ENCODE results near the gene CAMK2D.

Gene CAMK2D

DNA sequence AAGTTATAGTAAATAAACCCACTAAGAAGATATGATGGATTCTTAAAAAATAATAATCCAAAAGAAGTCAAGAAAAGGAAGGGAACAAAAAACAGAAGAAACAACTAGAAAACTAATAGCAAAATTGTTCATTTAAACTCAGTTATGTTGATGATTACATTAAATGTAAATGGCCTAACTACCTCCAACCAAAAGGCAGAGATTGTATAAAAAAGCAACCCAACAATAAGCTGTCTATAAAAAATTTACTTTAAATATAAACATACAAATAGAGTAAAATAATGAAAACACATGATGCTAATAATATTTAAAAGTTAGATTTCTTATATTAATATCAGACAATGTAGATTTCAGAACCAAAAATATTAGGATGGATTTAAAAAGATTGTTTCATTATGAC, 340.6 kb downstream of the CAMK2D start:
- TF ChIP-seq ISL1 (CRISPR knock-in tag; IDR thresholded peaks at IDR 0.05) (no peak), TCF4 (CRISPR knock-in tag; IDR thresholded peaks at IDR 0.05; ENCODE audit: borderline replicate concordance) (no peak), ZFP3 (CRISPR knock-in tag; IDR thresholded peaks at IDR 0.05) (no peak), ZNF8 (CRISPR knock-in tag; IDR thresholded peaks at IDR 0.05) (no peak), ZC3H10 (CRISPR knock-in tag; IDR thresholded peaks at IDR 0.05) (no peak), PPARA (CRISPR knock-in tag; IDR thresholded peaks at IDR 0.05; ENCODE audit: borderline replicate concordance) (no peak), ZNF70 (CRISPR knock-in tag; IDR thresholded peaks at IDR 0.05) (no peak), BACH2 (CRISPR knock-in tag; IDR thresholded peaks at IDR 0.05; ENCODE audit: borderline replicate concordance) (no peak), ZNF565 (CRISPR knock-in tag; conservative IDR thresholded peaks at IDR 0.05; ENCODE audit: low read depth) (no peak), ARNTL (CRISPR knock-in tag; IDR thresholded peaks at IDR 0.05; ENCODE audit: borderline replicate concordance, low read depth) (no peak), TOX (CRISPR knock-in tag; IDR thresholded peaks at IDR 0.05; ENCODE audit: borderline replicate concordance) (no peak), ESRRG (CRISPR knock-in tag; IDR thresholded peaks at IDR 0.05) (no peak), RARB (CRISPR knock-in tag; IDR thresholded peaks at IDR 0.05) (no peak), OSR1 (CRISPR knock-in tag; IDR thresholded peaks at IDR 0.05) (no peak), GLIS3 (CRISPR knock-in tag; IDR thresholded peaks at IDR 0.05) (no peak)
- TF ChIP-seq, protein P1, sequence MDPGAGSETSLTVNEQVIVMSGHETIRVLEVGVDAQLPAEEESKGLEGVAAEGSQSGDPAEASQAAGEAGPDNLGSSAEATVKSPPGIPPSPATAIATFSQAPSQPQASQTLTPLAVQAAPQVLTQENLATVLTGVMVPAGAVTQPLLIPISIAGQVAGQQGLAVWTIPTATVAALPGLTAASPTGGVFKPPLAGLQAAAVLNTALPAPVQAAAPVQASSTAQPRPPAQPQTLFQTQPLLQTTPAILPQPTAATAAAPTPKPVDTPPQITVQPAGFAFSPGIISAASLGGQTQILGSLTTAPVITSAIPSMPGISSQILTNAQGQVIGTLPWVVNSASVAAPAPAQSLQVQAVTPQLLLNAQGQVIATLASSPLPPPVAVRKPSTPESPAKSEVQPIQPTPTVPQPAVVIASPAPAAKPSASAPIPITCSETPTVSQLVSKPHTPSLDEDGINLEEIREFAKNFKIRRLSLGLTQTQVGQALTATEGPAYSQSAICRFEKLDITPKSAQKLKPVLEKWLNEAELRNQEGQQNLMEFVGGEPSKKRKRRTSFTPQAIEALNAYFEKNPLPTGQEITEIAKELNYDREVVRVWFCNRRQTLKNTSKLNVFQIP (CRISPR knock-in tag; IDR thresholded peaks at IDR 0.05; ENCODE audit: borderline replicate concordance, low read depth) = no peak
- TF ChIP-seq, protein P2, sequence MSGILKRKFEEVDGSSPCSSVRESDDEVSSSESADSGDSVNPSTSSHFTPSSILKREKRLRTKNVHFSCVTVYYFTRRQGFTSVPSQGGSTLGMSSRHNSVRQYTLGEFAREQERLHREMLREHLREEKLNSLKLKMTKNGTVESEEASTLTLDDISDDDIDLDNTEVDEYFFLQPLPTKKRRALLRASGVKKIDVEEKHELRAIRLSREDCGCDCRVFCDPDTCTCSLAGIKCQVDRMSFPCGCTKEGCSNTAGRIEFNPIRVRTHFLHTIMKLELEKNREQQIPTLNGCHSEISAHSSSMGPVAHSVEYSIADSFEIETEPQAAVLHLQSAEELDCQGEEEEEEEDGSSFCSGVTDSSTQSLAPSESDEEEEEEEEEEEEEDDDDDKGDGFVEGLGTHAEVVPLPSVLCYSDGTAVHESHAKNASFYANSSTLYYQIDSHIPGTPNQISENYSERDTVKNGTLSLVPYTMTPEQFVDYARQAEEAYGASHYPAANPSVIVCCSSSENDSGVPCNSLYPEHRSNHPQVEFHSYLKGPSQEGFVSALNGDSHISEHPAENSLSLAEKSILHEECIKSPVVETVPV (CRISPR knock-in tag; IDR thresholded peaks at IDR 0.05) = no peak
- TF ChIP-seq, protein P3, sequence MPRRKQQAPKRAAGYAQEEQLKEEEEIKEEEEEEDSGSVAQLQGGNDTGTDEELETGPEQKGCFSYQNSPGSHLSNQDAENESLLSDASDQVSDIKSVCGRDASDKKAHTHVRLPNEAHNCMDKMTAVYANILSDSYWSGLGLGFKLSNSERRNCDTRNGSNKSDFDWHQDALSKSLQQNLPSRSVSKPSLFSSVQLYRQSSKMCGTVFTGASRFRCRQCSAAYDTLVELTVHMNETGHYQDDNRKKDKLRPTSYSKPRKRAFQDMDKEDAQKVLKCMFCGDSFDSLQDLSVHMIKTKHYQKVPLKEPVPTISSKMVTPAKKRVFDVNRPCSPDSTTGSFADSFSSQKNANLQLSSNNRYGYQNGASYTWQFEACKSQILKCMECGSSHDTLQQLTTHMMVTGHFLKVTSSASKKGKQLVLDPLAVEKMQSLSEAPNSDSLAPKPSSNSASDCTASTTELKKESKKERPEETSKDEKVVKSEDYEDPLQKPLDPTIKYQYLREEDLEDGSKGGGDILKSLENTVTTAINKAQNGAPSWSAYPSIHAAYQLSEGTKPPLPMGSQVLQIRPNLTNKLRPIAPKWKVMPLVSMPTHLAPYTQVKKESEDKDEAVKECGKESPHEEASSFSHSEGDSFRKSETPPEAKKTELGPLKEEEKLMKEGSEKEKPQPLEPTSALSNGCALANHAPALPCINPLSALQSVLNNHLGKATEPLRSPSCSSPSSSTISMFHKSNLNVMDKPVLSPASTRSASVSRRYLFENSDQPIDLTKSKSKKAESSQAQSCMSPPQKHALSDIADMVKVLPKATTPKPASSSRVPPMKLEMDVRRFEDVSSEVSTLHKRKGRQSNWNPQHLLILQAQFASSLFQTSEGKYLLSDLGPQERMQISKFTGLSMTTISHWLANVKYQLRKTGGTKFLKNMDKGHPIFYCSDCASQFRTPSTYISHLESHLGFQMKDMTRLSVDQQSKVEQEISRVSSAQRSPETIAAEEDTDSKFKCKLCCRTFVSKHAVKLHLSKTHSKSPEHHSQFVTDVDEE (CRISPR knock-in tag; IDR thresholded peaks at IDR 0.05) = no peak
- TF ChIP-seq, protein P4, sequence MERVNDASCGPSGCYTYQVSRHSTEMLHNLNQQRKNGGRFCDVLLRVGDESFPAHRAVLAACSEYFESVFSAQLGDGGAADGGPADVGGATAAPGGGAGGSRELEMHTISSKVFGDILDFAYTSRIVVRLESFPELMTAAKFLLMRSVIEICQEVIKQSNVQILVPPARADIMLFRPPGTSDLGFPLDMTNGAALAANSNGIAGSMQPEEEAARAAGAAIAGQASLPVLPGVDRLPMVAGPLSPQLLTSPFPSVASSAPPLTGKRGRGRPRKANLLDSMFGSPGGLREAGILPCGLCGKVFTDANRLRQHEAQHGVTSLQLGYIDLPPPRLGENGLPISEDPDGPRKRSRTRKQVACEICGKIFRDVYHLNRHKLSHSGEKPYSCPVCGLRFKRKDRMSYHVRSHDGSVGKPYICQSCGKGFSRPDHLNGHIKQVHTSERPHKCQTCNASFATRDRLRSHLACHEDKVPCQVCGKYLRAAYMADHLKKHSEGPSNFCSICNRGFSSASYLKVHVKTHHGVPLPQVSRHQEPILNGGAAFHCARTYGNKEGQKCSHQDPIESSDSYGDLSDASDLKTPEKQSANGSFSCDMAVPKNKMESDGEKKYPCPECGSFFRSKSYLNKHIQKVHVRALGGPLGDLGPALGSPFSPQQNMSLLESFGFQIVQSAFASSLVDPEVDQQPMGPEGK (CRISPR knock-in tag; IDR thresholded peaks at IDR 0.05; ENCODE audit: borderline replicate concordance) = no peak
- TF ChIP-seq, protein P5, sequence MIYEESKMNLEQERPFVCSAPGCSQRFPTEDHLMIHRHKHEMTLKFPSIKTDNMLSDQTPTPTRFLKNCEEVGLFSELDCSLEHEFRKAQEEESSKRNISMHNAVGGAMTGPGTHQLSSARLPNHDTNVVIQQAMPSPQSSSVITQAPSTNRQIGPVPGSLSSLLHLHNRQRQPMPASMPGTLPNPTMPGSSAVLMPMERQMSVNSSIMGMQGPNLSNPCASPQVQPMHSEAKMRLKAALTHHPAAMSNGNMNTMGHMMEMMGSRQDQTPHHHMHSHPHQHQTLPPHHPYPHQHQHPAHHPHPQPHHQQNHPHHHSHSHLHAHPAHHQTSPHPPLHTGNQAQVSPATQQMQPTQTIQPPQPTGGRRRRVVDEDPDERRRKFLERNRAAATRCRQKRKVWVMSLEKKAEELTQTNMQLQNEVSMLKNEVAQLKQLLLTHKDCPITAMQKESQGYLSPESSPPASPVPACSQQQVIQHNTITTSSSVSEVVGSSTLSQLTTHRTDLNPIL (CRISPR knock-in tag; IDR thresholded peaks at IDR 0.05; ENCODE audit: low read depth) = no peak
- ATAC-seq = no peak

DNA sequence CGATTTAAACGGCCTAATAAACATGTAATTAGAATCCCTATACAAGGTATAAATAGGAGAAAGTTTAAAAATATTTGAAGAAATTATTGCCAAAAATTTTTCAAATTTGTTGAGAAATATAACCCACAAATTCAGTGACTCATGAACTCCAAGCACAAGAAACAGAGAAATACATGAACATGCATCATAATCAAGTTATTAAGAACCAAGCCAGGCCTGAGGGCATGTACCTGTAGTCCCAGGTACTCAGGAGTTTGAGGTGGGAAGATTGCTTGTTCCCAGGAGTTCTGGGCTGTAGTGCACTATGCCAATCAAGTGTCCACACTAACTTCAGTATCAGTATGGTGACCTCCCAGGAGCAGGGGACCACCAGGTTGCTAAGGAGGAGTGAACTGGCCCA, 341.9 kb downstream of the CAMK2D start:
- no peak for ATAC-seq
- TF ChIP-seq BACH2 (CRISPR knock-in tag; IDR thresholded peaks at IDR 0.05; ENCODE audit: borderline replicate concordance) = no peak
- no peak for TF ChIP-seq TOX (CRISPR knock-in tag; IDR thresholded peaks at IDR 0.05; ENCODE audit: borderline replicate concordance)
- TF ChIP-seq PPARA (CRISPR knock-in tag; IDR thresholded peaks at IDR 0.05; ENCODE audit: borderline replicate concordance) = no peak
- TF ChIP-seq, protein P4 (CRISPR knock-in tag; IDR thresholded peaks at IDR 0.05; ENCODE audit: borderline replicate concordance) = no peak
- TF ChIP-seq, protein P1 (CRISPR knock-in tag; IDR thresholded peaks at IDR 0.05; ENCODE audit: borderline replicate concordance, low read depth) = no peak
- TF ChIP-seq, protein P2 (CRISPR knock-in tag; IDR thresholded peaks at IDR 0.05) = no peak
